Stomach (tissue), 9 donors: ENCODE data around the gene GDF7. TPM values are rescaled to one million over a fixed set of nuclear protein-coding genes. Genes with fewer than 3 reads are reported as not detected.
A peak's percentile ranks its signal among the peaks of the same experiment; 100 is the strongest.

ENCODE experiments used
- DNase-seq, 2 donors: peaks; one replicate each; pipeline versions ENCODE4 v3.0.0 to v3.0.0-alpha.2; 2013 to 2019
- H3K27ac ChIP-seq, 5 donors: fragments of 200-600 bp in 4 of 5; sonication (generic) in 4 of 5; one replicate each; pipeline ENCODE4 v1.5.1; 2013 to 2019; ENCODE audit warnings: mild to moderate bottlenecking in 1 of 5, moderate library complexity in 1 of 5
- H3K27me3 ChIP-seq, 3 donors: fragments of 200-600 bp; sonication (generic); one replicate each; pipeline ENCODE4 v1.5.1; 2017 to 2019; ENCODE audit warnings: mixed run types in 1 of 3
- H3K36me3 ChIP-seq, 4 donors: fragments of 200-600 bp; sonication (generic); 1 replicate in 3 of 4; 2 replicates in 1 of 4; pipeline ENCODE4 v1.5.1; 2016 to 2019
- H3K4me1 ChIP-seq, 4 donors: fragments of 200-600 bp; sonication (generic); one replicate each; pipeline ENCODE4 v1.5.1; 2016 to 2019
- H3K4me3 ChIP-seq, 4 donors: fragments of 200-600 bp; sonication (generic) in 3 of 4; one replicate each; pipeline ENCODE4 v1.5.1; 2016 to 2019; ENCODE audit warnings: mild to moderate bottlenecking in 1 of 4
- H3K9me3 ChIP-seq, 4 donors: fragments of 200-600 bp; sonication (generic); one replicate each; pipeline ENCODE4 v1.5.1; 2016 to 2019
- EP300 ChIP-seq: sonication (generic); formaldehyde crosslinking; IDR thresholded peaks from one replicate; pipeline ENCODE4 v1.6.1; 2017; ENCODE audit warnings: antibody characterized with exemption
- POLR2A ChIP-seq, 4 donors: fragments of 450-650 bp; IDR thresholded peaks; one replicate each; pipeline ENCODE4 v1.6.1; 2016; ENCODE audit warnings: antibody characterized with exemption in 4 of 4, control low read depth in 2 of 4, mild to moderate bottlenecking in 1 of 4, moderate library complexity in 1 of 4
- POLR2AphosphoS5 ChIP-seq, 3 donors: sonication (generic); formaldehyde crosslinking; IDR thresholded peaks; one replicate each; pipeline ENCODE4 v1.6.1; 2016; ENCODE audit warnings: antibody characterized with exemption in 3 of 3
- WGBS, 5 donors: extraction: QIAGEN DNeasy Blood & Tissue Kit in 3 of 5; methylation state at CpG; one replicate each; pipeline versions ENCODE4 v1.1.5 to v1.1.7; 2013 to 2018; 5-methylcytosine and 5-hydroxymethylcytosine counted together
- intact Hi-C: fragments of 100-400 bp; cut with DNase I; formaldehyde crosslinking; loops from one replicate; pipeline ENCODE4 v1.15.1; 2023; ENCODE audit warnings: low total_unique reads
- polyA plus RNA-seq, 3 donors: library from polyadenylated mRNA; stranded (reverse); fragments of 200-250 nt; gene quantifications; one replicate each; pipeline ENCODE4 v1.2.3, GENCODE V29; 2013
- total RNA-seq, 5 donors: library from RNA; depleted of rRNA; stranded (reverse); fragments of >200 nt; gene quantifications; one replicate each; pipeline versions ENCODE4 v1.1.0 to v1.2.3, GENCODE V29; 2014 to 2016
- TF ChIP-seq, protein P1 (sequence below), 7 experiments: fragments of 450-650 bp in 4 of 7; fragments of 200-600 bp in 3 of 7; sonication (generic) in 3 of 7; IDR thresholded peaks; one replicate each; pipeline ENCODE4 v1.5.1; 2016 to 2019; ENCODE audit warnings: antibody characterized with exemption in 7 of 7, control low read depth in 2 of 7, mild to moderate bottlenecking in 1 of 7
- donor health status: healthy with polysubstance abuse.
- donor health status: Bipolar disorder and iron deficiency.
- donor health status: healthy.

The GDF7 gene
- total and polyA plus RNA-seq, 8 donors, result 0.10 to 1.3 (median 0.37) TPM; not detected in 3

DNA sequence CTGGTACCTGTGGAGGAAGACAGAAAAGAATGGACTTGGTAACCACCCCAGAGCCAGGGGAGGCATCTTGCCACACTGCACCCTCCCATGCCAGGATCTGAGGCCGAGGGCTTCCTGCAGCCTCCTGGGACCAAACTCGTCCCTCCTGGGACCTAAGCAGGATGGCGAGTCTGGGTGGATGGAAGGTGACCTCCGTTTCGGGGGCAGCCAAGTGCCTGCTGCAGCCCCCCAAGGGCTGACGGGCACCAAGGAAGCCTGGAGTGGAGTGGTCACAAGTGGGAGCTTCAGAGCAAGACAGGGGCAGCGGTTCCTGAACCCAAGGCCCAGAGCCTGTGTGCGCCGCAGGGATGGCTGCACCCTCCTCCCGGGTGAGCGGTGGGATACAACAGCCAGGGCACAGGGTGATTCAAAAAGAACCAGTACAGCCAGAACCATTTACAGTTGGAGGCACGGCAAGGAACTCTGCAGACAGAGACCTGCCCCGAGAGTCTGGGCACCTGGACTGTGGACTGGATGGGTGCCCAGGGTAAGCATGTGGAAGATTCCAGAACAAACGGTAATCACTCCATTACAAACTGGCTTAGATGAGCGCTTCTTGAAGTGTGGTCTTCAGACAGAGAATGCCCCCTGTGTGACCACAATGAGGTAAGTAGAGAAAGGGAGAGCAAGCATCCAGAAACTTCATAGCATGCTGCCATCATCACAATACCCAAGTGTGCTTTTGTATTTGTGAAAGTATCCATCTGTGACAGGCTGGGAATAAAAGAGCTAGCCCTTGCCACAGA is 28.1 kb upstream of the GDF7 start:
- H3K4me1 ChIP-seq, result peaks cover 43 to 78% (median 64%) of the 10 kb centered on the region in 4 donors
- no peaks in the 10 kb centered on the region for H3K27me3 ChIP-seq
- intact Hi-C loops, result no loop called here
- WGBS, 5 donors, result 65 to 83% (median 80%) methylated on average over 7 to 15 of the region's 15 CpGs
- TF ChIP-seq POLR2AphosphoS5 (IDR thresholded peaks at IDR 0.05), result no peak
- no peak for TF ChIP-seq EP300
- TF ChIP-seq, protein P1, sequence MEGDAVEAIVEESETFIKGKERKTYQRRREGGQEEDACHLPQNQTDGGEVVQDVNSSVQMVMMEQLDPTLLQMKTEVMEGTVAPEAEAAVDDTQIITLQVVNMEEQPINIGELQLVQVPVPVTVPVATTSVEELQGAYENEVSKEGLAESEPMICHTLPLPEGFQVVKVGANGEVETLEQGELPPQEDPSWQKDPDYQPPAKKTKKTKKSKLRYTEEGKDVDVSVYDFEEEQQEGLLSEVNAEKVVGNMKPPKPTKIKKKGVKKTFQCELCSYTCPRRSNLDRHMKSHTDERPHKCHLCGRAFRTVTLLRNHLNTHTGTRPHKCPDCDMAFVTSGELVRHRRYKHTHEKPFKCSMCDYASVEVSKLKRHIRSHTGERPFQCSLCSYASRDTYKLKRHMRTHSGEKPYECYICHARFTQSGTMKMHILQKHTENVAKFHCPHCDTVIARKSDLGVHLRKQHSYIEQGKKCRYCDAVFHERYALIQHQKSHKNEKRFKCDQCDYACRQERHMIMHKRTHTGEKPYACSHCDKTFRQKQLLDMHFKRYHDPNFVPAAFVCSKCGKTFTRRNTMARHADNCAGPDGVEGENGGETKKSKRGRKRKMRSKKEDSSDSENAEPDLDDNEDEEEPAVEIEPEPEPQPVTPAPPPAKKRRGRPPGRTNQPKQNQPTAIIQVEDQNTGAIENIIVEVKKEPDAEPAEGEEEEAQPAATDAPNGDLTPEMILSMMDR (IDR thresholded peaks at IDR 0.05), result no peak
- TF ChIP-seq POLR2A (IDR thresholded peaks at IDR 0.05), result no peak
- H3K4me3 ChIP-seq, result no peak overlapping the region
- peak overlapping the region in 3 of 5 donors; percentile 84 to 91 (median 86) for H3K27ac ChIP-seq
- no peak for DNase-seq
- H3K9me3 ChIP-seq, result no peaks in the 10 kb centered on the region
- peaks cover 11 to 72% (median 67%) of the 10 kb centered on the region in 4 donors for H3K36me3 ChIP-seq

DNA sequence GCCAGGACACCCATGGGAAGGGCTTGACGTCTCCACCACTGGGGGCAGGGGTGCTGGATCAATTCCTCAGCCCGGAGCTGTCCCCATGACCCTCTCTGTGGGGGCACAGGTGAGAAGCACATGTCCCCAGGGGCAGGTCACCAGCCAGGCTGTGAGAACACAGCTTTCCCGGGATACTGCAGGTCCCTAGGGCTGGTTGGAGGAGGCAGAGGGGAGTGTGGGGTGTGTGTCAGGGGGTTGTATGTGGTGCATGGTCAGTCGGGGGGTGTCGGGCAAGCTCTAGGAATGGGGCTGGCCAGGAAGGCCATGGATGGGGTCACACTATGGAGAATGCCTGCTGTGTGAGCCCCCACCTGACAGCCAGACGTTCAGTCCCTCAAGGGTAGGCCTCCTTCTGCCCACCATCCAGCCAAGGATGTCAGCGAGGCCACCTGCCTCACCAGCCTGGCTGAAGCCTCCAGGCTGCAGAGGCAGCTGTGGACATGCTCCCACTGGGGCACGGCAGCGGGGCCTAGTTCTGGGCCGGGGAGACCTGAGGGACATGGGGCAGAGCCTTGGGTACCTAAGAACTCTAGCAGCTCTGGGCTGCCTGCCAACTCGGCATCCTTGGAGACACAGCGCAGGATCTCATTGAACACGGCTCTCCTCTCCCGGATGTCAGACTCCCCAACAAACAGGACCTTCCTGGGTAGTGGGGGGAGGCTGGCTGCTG is 26.4 kb upstream of the GDF7 start:
- WGBS, 5 donors, result 72 to 87% (median 81%) methylated on average over 9 to 14 of the region's 14 CpGs
- Histone ChIP-seq H3K36me3 (peaks cover 23 to 90% (median 85%) of the 10 kb centered on the region in 4 donors), H3K27ac (peak overlapping the region in 4 of 5 donors; percentile 16 to 91 (median 85)), H3K4me3 (no peak overlapping the region), H3K27me3 (no peaks in the 10 kb centered on the region), H3K9me3 (no peaks in the 10 kb centered on the region), H3K4me1 (peaks cover 25 to 61% (median 47%) of the 10 kb centered on the region in 4 donors)
- intact Hi-C loops, result loop anchor here (10.0 kb wide), 1 partner anchor 196 kb away; the partner anchor contains the start of gene RHOB
- DNase-seq, result peak in 1 of 2 donors; percentile 53
- TF ChIP-seq EP300 (no peak), POLR2AphosphoS5 (IDR thresholded peaks at IDR 0.05) (no peak), POLR2A (IDR thresholded peaks at IDR 0.05) (no peak)
- TF ChIP-seq, protein P1 (IDR thresholded peaks at IDR 0.05), result no peak

DNA sequence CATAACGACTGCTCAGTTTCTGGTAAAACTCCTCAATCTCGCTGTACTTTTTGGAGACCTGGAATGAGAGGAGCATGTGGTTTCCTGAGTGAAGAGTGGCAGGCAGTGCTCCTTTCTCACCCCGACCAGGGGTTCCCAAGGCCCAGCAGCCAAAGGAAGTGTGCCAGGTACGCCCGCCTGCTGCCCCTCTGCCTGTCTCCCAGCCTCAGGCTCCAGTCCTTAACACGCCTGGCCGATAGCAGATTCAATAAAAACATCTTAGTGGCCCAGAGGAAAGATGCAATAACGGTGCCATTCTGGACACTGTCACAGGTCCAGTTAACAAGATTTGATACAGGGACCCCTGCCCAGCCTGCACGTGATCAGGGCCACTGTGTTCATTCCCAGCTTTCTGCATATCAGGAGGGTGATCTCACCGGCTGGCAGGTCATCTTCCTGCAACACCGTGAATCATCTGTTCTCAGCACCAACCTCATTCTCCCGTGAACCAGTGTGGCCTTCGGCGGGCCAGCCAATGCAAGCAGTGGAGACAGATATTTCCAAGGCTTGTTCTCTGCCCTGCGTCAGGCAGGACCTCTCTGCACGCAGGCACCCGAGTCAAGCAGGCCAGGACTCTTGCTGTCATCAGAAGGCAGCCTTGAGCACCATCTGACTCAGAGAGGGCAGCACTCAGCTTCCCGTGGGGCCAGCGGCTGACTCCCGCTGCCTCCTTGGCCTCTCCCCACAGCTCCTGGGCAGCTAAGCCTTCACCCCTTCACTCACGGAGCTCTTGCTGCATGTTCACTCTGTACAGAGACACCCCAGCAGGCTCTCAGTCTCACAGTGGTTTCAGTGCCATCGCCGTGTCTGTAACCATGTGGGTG is 25.6 kb upstream of the GDF7 start:
- H3K4me3 ChIP-seq, result no peak overlapping the region
- H3K9me3 ChIP-seq, result no peaks in the 10 kb centered on the region
- peak overlapping the region in 4 of 5 donors; percentile 16 to 91 (median 85) for H3K27ac ChIP-seq
- intact Hi-C loops, result loop anchor here (10.0 kb wide), 1 partner anchor 197 kb away; the partner anchor contains the start of gene RHOB
- H3K4me1 ChIP-seq, result peaks cover 17 to 53% (median 39%) of the 10 kb centered on the region in 4 donors
- no peak for DNase-seq
- no peaks in the 10 kb centered on the region for H3K27me3 ChIP-seq
- peaks cover 23 to 93% (median 89%) of the 10 kb centered on the region in 4 donors for H3K36me3 ChIP-seq
- TF ChIP-seq, protein P1 (IDR thresholded peaks at IDR 0.05), result no peak
- TF ChIP-seq EP300 (peak; percentile 97), POLR2AphosphoS5 (IDR thresholded peaks at IDR 0.05) (peak in 2 of 3 donors; percentile 85), POLR2A (IDR thresholded peaks at IDR 0.05) (no peak)
- 75 to 88% (median 84%) methylated on average over 23 of the region's 23 CpGs for WGBS, 5 donors
